ENCODE data around the gene SLC25A47.
A peak's percentile ranks its signal among the peaks of the same experiment; 100 is the strongest.
"Not testable (repeated sequence)": the region's sequence is repeated elsewhere in the genome, so short reads cannot be mapped to it uniquely, and the experiment has no call there.

The SLC25A47 gene, protein sequence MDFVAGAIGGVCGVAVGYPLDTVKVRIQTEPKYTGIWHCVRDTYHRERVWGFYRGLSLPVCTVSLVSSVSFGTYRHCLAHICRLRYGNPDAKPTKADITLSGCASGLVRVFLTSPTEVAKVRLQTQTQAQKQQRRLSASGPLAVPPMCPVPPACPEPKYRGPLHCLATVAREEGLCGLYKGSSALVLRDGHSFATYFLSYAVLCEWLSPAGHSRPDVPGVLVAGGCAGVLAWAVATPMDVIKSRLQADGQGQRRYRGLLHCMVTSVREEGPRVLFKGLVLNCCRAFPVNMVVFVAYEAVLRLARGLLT

DNA sequence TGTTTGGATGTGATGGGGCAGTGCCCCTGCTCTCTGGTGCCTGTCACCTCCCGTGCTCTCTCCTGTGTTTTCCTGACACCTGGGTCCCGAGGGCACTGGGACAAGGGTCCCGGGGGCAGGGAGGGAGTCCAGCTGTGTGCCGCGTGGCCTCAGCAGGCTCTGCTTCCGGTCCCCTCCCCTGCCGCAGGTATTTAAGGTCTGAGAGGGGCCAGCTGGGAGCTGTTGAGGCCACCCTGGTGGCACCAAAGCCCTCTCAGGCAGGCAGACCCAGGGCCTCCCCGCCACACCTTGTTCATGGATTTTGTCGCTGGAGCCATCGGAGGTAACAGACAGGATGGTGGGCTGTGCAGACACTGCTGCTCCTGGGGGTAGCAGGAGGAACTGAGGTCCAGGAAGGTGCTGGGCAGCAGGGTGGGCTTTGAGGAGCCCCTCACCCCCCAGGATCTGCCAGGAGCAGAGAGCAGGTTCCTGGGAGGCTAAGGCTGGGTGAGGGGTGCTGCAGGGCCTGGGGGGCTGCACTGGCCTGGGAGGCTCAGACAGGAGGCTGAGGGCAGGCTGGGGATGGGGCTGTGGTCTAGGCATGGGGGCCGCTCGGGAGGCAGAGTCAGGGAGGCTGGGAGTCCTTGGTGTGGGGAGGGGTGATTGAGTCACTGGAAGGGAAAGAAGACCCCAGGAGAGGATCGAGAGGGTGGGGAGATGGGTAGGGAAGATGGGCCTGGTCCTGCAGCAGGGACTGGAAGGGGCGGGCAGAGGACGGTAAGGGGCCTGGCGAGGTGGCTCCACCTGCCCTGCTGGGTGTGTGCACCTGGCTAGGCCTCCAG lies at the start of gene SLC25A47:
TSS of gene SLC25A47 (plus strand) at position 219 of the 821 bp plus-strand sequence. CDS start at position 295, 76 bp downstream.
- DNase-seq = no peak

DNA sequence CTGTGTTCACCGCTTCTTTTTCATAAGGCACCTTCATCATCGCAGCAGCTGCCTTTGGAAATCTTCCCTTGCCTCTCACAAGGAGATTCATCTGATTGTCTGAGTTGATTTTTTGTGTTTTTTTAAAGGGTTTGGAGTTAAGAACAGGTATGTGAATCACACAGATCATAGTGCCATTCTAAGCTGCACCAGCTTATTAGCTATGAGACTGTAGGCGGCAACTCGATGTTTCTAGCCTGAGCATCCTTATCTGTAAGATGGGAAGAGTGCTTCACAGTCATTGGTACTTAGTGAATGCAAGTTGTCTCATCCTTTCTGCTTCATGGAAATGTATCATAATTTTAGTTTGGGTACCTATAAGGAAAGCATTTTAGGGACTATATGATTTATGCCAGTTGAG lies 48.9 kb upstream of the SLC25A47 start:
- no peak for DNase-seq

DNA sequence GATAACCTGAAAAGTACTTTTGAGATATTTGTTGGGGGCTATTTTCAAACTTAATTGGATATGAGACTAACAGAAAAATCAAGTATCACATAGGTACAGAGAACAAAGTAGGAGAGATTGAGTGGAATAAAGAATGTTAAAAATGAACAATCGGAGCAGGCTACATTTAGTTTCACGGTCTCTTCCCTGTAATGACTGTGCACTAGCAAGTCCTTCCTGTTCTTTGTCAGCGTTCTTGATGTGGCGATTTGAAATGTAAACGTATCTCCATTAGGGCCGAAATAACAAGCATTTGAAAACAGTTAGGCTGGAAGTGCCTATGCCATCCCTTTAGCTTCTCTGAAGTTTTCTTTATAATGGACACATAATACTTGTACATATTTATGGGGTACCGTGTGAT lies 47.9 kb upstream of the SLC25A47 start:
- no peak for DNase-seq

DNA sequence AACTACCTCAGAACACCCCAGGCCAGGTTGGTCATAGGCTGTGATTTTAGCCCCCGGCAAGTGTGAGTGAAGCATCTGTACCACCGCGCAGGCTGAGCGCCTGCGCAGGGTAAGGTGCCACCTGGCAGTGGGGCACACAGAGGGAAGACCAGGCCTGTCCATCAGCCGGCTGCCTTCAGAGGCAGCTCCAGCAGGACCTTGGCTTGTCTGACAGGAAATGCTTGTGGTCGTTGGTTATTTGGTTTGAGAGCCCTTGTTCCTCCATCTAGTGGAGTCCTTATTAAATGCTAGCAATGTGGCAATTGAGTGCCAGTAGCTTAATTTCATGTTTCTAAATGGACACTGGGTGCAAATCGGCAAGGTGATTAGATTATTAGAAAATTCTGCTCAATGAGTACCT lies 44.4 kb upstream of the SLC25A47 start:
- DNase-seq = no peak

DNA sequence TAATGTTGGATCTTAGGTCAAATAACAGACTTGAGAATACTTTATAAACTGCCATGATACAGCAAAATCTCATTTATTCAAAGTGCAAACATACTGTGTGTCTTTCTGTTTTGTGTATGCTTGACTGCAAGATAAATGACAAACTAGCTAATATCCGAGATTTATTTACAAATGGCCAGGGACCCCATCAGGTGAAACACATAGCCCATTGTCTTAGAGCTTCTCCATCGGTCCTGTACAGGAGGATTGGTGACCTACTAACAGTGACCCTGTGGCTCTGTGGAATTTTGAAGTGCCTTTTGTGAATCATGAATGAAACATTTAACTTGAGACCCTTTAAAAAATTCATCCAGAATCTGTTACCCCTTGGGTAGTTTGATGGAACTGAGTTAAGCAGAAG lies 44.0 kb upstream of the SLC25A47 start:
- no peak for DNase-seq

DNA sequence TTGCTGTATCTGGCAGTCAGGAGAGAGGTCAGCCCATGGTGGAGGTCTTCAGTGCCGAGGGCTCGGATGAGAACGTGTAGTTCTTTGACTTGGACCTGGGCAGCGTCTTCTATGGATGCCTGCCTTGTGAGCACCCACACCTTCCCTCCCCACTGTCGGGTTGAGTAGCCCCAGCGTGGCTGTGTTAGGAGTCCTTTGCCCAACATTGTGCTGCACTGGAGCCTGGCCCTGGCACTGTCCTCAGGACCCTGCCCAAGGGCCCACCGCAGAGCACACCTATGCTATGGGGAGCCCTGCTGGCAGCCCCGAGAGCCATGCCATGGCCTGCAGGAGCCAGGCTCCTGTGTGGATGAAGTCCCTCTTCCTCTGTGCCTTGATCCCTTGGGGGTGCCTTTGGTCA lies 43.6 kb upstream of the SLC25A47 start:
- DNase-seq = no peak

DNA sequence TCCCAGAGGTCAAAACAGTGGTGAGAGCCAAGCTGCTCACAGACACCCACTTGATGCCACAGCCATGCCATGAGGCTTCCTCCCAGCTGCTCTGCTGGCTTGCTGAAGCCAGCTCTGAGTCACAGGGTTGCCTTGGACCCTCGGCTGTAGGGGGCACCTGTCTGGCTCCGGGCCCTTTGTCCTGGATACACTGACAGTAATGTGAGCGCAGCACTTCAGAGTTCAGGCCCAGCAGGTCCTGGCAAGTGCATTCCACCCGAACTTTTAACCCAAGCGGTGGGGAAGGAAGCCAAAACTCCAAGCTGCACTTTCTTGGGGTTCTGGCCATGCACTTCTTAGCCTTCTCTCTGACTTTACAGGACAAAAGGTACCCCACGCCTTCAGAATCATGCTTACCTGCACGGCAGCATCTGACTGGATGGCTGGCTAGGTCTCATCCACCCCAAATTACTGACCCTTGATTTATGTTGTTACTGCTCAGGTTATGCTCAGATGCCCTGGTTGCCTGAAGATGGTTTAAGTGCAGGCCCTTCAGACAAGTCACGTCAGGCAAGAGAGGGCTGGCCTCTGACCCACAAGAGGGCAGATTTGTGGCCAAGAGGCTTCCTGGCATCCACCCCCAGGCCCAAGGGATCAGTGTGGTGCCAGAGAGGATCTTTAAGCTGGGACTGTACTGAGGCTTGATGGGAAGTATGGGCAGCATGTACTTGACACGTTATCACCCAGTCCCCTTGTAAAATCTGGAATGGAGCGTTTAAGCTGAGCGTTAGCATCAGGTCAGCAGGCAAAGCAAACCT lies 41.7 kb upstream of the SLC25A47 start:
- peak; percentile 9 for DNase-seq

DNA sequence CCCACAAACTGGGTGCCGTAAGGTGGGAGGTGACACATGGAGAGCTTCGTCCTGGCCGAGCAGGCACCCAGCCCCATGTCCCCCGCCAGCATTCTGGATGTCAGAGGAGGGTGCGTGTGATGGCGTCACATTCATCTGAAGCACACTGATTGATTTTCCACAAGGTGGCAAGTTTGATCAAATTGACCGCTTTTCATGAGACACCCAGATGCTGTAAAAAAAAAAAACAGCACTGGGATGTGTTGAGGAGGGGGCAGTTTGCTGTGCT lies 41.1 kb upstream of the SLC25A47 start:
- no peak for DNase-seq

DNA sequence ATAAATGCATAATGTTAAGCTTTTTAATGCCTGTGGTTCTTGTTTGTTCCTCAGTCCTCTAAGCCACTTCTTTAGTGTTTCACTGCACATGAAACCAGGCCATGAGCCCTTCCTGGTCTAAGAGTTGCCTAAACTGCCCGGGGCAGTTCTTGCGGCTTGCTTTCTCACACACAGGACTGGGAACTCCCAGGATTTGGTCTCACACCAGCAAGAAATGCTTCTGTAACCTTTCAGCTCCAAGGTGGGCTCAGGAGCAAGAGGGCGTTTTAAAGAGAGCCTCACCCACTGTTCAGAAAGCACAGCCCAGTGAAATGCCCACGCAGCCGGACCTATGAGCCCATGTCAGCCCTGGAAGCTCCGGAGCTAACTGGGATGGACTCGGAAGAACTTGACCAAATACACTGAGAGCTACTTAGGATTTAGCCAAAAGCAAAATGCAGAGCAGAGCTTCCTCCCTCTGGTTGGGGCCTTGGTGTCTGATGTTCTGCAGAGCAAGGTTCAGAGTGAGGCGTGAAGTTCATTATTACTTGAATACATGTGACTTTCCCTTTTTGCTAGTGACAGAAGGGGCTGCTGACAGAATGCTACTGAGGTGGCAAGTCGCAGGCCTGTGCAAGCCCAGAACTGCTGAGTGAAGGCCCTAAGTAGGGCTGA lies 40.2 kb upstream of the SLC25A47 start:
- no peak for DNase-seq

DNA sequence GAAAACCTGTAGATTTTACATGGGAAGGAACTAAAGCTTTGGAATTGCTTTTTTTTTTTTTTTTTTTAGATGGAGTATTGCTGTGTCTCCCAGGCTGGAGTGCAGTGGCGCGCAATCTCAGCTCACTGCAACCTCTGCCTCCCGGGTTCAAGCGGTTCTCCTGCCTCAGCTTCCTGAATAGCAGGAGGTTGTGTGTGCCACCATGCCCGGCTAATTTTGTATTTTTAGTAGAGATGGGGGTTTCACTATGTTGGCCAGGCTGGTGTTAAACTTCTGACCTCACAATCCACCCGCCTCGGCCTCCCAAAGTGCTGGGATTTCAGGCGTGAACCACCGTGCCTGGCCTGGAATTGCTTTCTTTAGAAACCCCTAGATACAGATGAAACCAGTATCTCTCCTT lies 39.7 kb upstream of the SLC25A47 start:
- DNase-seq = not testable (repeated sequence)

DNA sequence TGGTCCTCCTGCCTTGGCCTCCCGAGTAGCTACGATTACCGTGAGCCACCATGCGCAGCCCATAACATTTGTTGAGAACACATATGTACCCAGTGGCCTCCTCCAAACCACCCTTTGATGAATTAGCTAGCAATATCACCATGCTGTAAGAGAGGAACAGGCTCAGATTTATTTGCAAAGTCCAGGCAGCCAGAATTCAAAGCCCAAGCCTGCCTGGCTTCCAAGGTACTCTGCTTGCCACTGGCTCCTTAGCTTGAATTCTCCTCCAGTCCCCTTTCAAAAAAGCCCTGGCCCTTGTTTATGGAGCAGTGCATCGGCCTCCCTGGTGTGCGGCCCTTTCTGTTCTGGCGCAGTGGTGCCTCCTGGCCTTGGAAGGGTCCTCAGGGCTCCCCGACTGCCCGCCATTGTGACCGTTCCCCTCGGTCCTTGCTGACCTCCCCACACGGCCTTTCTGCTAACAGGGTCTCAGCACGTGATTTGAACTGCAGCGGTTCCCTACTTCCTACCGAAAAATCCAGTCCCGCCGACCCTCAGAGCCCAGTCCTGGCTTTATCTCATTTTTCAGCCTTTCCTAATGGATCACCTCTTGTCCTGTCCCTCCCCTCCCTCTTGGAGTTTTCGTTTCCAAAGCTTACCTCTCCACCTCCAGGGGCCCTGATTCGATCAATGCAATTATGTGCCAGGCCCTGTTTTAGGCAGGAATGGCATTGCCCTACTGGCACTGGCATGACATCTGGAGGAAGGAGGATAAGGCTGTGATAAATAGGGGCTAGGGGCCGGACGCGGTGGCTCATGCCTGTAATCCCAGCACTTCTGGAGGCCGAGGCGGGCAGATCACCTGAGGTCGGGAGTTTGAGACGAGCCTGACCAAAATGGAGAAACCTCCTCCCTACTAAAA lies 38.9 kb upstream of the SLC25A47 start:
- peak; percentile 20 for DNase-seq

DNA sequence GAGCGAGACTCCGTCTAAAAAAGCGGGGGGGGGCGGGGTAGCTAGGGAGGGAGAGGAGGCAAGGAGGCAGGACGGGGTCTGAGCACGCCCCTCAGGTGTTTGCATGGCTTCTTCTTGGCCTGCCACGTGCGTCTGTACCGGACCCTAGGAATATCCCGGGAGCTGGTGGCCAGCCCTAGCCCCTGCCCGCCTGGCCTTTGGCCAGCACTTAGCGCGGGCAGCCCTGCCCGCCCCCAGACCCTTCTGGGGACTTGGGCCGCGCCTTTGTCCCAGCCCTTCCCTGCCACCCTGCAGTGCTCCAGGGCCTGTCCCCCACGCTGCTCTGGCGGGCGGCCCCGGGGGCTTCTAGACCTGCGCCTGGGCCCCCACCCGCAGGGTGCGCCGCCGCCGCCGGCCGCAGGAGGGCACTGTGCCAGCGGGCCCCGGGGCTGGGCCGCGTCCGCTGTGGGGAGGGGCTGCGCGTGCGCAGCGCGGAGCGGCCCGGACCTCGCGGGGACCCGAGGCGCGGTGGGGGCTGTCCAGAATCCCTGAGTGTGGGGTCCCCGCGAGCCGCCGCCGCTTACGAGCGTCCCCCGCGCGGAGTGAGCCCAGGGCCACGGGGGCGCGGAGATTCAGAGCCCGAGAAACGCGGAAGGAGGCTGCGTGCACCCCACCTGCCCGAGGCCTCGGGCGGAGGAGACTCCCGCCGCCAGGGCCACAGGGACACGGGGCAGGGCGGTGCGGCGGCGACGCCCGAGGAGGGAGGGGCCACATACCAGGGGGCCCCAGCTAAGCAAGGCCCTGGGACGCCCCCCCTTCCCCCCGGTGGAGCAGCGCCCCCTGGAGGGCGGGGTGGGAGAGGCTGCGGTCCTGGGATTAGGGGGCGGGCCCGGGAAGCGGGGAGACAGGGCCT lies 37.9 kb upstream of the SLC25A47 start:
- DNase-seq = peak; percentile 71

DNA sequence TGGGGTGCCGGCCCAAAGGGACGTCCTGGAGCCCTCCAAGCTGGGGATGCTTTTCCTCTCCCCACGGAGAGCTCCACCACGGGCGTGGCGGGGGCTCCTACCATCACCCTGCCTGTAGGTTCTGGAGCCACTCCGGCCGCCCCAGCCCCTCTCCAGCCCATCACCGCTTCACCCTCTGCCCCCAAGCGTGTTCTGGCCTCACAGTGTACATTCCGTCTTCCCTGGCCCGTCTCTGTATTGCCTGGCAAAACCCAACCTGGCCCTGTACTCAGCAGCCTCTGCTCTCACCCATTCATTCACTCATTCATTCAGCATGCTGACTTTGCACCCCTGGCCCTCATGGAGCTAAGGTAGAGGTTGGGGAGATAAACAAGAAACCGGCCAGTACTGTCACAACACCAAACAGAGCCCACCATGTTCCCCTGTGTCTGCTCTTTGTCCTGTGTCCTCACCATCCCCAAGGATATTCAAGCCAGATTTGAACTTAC lies 37.2 kb upstream of the SLC25A47 start:
- DNase-seq = no peak

DNA sequence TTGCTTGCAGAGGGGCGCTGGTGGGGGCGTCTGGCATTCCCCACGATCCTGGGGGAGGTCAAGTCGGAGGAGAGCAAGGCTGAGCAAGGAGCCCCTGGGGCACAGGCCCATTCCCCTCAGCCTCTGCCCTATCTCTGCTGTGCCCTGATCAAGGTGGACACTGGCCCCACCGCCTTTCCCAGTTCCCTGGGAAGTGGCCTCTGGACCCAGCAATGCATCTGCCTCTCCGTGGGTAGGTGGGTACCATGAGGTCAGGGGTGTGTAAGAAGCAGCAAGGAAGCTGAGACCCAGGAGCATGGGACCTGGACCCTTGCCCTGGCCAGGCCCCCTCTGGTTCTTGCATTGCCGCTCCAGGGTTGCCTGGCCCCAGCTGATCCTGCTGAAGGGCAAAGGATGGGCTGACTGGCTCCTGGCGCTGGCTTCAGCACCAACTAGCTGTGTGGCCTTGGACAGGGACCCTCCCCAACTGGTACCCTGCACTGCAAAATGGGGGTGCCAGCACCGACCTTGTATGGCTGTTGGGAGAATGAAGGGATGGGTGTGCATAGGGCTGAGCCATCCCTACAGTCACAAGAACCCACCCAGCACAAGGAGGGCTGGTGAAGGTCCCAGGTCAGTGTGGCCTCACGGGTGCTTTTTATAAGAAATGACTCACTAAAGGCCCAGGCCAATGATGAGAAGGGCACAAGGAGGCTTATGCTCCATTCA lies 36.5 kb upstream of the SLC25A47 start:
- DNase-seq = no peak

DNA sequence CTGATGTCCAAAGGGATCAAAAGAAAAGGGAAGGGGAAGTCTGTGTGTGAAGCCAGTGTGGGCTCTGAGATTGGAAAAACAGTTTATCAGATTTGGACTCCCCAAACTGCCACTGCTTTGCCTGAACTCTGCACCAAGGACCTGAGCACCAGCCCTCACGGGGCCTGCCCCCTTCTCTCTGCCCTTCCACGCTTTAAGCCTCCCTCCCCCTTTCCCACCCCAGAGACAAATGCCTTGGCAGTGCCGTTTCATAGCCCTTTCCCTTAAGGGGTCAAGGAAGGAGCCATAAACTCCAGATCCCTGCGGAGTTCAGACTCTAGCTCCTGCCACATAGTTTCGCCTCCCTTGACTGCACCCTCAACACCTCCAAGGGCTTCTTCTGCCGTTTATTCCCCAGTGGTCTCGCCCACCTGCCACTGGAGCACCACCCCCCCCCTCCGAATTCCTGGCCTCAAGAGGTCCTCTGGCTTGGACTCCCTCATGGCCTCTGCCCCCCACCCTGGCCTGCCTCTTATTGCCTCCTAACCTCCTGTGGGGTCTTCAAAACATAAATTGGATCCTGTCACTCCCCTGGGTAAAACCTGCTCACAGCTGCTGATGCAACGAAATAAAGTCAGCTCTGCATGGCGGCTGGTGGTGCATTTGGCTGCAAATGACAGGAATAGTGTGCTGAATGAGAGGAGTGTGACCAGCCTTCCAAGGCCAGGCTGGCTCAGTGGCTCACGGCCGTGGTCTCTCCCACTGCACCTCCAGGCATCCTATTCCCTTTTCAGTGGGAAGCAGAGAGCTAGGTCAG lies 35.7 kb upstream of the SLC25A47 start:
- DNase-seq = no peak

DNA sequence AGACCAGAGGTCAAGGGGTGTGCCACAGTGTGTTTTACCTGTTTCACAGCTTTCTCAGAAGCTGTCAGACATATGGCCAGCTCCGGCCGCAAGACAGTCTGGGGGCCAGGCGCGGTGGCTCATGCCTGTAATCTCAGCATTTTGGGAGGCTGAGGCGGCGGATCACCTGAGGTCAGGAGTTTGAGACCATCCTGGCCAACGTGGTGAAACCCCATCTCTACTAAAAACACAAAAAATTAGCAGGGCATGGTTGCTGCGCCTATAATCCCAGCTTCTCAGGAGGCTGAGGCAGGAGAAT lies 35.2 kb upstream of the SLC25A47 start:
- not testable (repeated sequence) for DNase-seq

DNA sequence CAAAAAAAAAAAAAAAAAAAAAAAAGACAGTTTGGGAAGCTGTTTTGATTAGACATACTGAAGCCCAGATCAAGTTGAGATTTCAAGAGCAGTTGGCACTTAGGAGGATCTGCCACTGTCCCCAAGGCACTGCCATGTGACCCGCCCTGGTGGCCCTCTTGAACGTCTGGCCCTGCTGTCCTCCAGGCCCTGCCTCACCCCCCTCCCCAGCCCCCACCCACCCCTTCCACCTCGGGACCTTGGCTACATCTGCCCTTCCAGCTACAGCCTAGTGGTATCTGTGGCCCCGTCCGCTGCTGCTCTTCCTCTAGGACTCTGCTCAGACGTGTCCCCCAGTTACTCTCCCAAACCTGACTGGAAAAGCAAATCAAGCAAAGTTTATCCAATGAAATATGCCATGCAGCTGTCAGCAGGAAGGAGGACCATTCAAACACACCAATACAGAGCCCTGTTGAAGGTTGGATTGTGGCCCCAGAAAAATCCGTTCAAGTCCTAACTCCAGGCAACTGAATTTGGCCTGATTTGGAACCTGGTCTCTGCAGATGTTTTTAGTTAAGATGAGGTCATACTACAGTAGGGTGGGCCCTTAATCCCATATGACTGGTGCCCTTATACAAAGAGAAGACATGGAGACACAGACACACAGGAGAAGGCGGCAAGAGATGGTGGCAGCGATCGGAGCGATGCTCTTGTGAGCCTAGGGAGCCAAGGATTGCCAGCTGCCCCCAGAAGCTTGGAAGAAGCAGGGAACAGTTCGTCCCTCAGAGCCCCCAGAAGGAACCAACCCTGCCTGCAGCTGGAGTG lies 34.6 kb upstream of the SLC25A47 start:
- DNase-seq = no peak

DNA sequence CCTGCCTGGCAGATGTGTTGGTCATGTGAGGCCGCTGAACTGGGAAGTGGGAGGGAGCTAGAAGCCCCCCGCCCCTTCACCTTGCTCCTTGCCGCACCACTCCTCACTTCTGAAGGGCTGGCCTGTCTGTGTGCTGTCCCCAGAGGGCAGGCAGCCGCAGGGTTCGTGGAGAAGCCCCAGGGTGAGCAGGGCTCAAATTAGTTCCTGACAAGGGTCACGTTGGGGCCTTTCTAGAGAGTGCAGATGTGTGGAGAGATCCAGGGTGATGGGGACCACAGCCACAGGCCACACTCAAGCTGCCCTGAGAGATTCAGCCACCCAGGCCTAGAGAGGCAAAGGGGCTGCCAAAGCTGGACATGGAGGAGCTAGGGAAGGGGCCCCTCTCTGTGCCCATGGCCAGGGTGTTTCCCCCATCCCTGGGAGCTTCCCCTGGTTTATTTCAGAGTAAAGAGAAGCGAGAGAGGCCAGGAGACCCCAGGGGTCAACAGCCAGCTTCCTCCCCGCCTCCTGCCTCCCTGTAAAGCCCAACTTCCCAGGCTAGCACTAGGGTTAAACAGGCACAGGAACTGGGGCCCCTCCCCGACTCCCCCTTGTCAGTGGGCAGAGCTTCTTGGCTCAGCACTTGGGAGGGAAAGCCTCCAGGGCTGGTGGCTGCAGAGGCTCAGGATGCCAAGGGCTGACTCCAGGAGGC lies 33.1 kb upstream of the SLC25A47 start:
- no peak for DNase-seq

All from NCI-H82 (cell line).